GM23338 (cell line): ENCODE measurements around the gene FNDC3A. TPM values are rescaled to one million over a fixed set of nuclear protein-coding genes. Genes with fewer than 3 reads are reported as not detected.

Experiments used
- ATAC-seq: fragments of 200-7000 bp; cut with Tn5 transposase; 3 replicates; pipeline ENCODE4 v1.9.1; 2020
- DNase-seq: peaks from one replicate; pipeline ENCODE4 v3.0.0-alpha.2; 2015; ENCODE audit warnings: low spot score
- H2AFZ ChIP-seq: fragments of 200-600 bp; sonication (generic); 2 replicates; pipeline ENCODE4 v1.8.0; 2016; ENCODE audit warnings: antibody characterized with exemption, mild to moderate bottlenecking, moderate library complexity
- H3F3A ChIP-seq: fragments of 200-600 bp; sonication (generic); replicated peaks from 2 replicates; pipeline ENCODE4 v1.8.0; 2017; ENCODE audit warnings: antibody characterized with exemption, mixed run types, low read depth
- H3K27ac ChIP-seq: fragments of 200-600 bp; sonication (generic); 2 replicates; pipeline ENCODE4 v1.6.1; 2016; ENCODE audit warnings: low read depth
- H3K27me3 ChIP-seq: fragments of 200-600 bp; sonication (generic); 2 replicates; pipeline ENCODE4 v1.8.0; 2016; ENCODE audit warnings: mild to moderate bottlenecking, mixed run types, moderate library complexity; ENCODE audit not compliant: insufficient read depth
- H3K36me3 ChIP-seq: fragments of 200-600 bp; sonication (generic); 2 replicates; pipeline ENCODE4 v1.8.0; 2016; ENCODE audit warnings: mild to moderate bottlenecking; ENCODE audit not compliant: insufficient read depth
- H3K4me1 ChIP-seq: fragments of 200-600 bp; sonication (generic); 2 replicates; pipeline ENCODE4 v1.8.0; 2016; ENCODE audit warnings: mild to moderate bottlenecking, moderate library complexity; ENCODE audit not compliant: insufficient read depth
- H3K4me2 ChIP-seq: fragments of 200-600 bp; sonication (generic); 2 replicates; pipeline ENCODE4 v1.7.1; 2017; ENCODE audit warnings: mixed run types
- H3K4me3 ChIP-seq: fragments of 200-600 bp; sonication (generic); 2 replicates; pipeline ENCODE4 v1.6.1; 2016; ENCODE audit warnings: mixed run types
- H3K79me2 ChIP-seq: fragments of 200-600 bp; sonication (generic); replicated peaks from 2 replicates; pipeline ENCODE4 v1.8.0; 2017; ENCODE audit warnings: mild to moderate bottlenecking; ENCODE audit not compliant: insufficient read depth
- H3K9me2 ChIP-seq: fragments of 200-600 bp; sonication (generic); 2 replicates; pipeline ENCODE4 v1.8.0; 2017; ENCODE audit not compliant: insufficient read depth
- H4K20me1 ChIP-seq: fragments of 200-600 bp; sonication (generic); replicated peaks from 2 replicates; pipeline ENCODE4 v1.8.0; 2017; ENCODE audit warnings: mild to moderate bottlenecking; ENCODE audit not compliant: insufficient read depth
- H3K27ac Mint-ChIP-seq: 2 replicates; pipeline ENCODE4 v1.8.0; 2020; ENCODE audit warnings: inconsistent platforms, mild to moderate bottlenecking, moderate library complexity, mixed read lengths
- H3K27me3 Mint-ChIP-seq: 3 replicates; pipeline ENCODE4 v1.8.0; 2022; ENCODE audit warnings: low read depth, mild to moderate bottlenecking, moderate library complexity, mixed read lengths, inconsistent platforms; ENCODE audit not compliant: insufficient read depth, poor library complexity
- H3K36me3 Mint-ChIP-seq: 3 replicates; pipeline ENCODE4 v1.8.0; 2021; ENCODE audit warnings: low read depth, mild to moderate bottlenecking, inconsistent platforms, moderate library complexity, mixed read lengths
- H3K4me1 Mint-ChIP-seq: 3 replicates; pipeline ENCODE4 v1.8.0; 2020; ENCODE audit warnings: mild to moderate bottlenecking, inconsistent platforms, mixed read lengths
- H3K4me3 Mint-ChIP-seq: 3 replicates; pipeline ENCODE4 v1.8.0; 2021; ENCODE audit warnings: moderate library complexity, mild to moderate bottlenecking, inconsistent platforms, mixed read lengths
- H3K9me3 Mint-ChIP-seq: 3 replicates; pipeline ENCODE4 v1.8.0; 2020; ENCODE audit warnings: moderate library complexity, mild to moderate bottlenecking, inconsistent platforms, mixed read lengths
- CREB1 ChIP-seq: fragments of 250-450 bp; sonication (Bioruptor Pico); IDR thresholded peaks from 2 replicates; pipeline ENCODE4 v1.5.0; 2020; ENCODE audit warnings: low read depth, mild to moderate bottlenecking, moderate library complexity
- CTCF ChIP-seq, 2 experiments: fragments of 200-600 bp in 1 of 2; sonication (generic) in 1 of 2; conservative IDR thresholded peaks; 2 replicates each; pipeline versions ENCODE4 v1.5.1 to v1.6.1; 2016 to 2017; ENCODE audit warnings: antibody characterized with exemption in 2 of 2, low read depth in 2 of 2, mild to moderate bottlenecking in 2 of 2, moderate library complexity in 1 of 2
- ETS1 ChIP-seq: IDR thresholded peaks from 2 replicates; pipeline ENCODE4 v1.6.1; 2016; ENCODE audit warnings: antibody characterized with exemption
- EZH2 ChIP-seq: fragments of 200-600 bp; sonication (generic); IDR thresholded peaks from one replicate; pipeline ENCODE4 v1.8.0; 2017; ENCODE audit warnings: antibody characterized with exemption, mild to moderate bottlenecking, low read depth; ENCODE audit not compliant: unreplicated experiment
- JUNB ChIP-seq: IDR thresholded peaks from one replicate; pipeline ENCODE4 v1.6.1; 2016; ENCODE audit warnings: antibody characterized with exemption; ENCODE audit not compliant: unreplicated experiment
- NANOG ChIP-seq: IDR thresholded peaks from 2 replicates; pipeline ENCODE4 v1.6.1; 2016; ENCODE audit warnings: antibody characterized with exemption, borderline replicate concordance
- POLR2AphosphoS5 ChIP-seq: IDR thresholded peaks from 2 replicates; pipeline ENCODE4 v1.6.1; 2016; ENCODE audit warnings: antibody characterized with exemption, low read depth
- STAT1 ChIP-seq: IDR thresholded peaks from one replicate; pipeline ENCODE4 v1.6.1; 2016; ENCODE audit warnings: antibody characterized with exemption; ENCODE audit not compliant: unreplicated experiment
- ZNF114 ChIP-seq: fragments of 250-450 bp; sonication (Bioruptor Pico); IDR thresholded peaks from 2 replicates; pipeline ENCODE4 v1.5.0; 2020; ENCODE audit warnings: mild to moderate bottlenecking, moderate library complexity
- ZNF331 ChIP-seq: fragments of 250-450 bp; sonication (Bioruptor Pico); IDR thresholded peaks from 2 replicates; pipeline ENCODE4 v1.5.0; 2020; ENCODE audit warnings: low read depth, mild to moderate bottlenecking, moderate library complexity
- polyA plus RNA-seq: library from polyadenylated mRNA; unstranded; fragments of >200 nt; fragmentation: Nextera tagmentation; extraction: Ambion mirVana; gene quantifications from 2 replicates; pipeline ENCODE4 v1.2.1, GENCODE V29; 2016
- total RNA-seq: library from RNA; depleted of rRNA; stranded (reverse); fragments of >200 nt; shearing (Covaris generic); gene quantifications from 2 replicates; pipeline ENCODE4 v1.2.3, GENCODE V29; 2014
- TF ChIP-seq, protein P1 (sequence below): fragments of 250-450 bp; sonication (Bioruptor Pico); IDR thresholded peaks from 2 replicates; pipeline ENCODE4 v1.5.0; 2020; ENCODE audit warnings: mild to moderate bottlenecking, moderate library complexity

The FNDC3A gene
- total and polyA plus RNA-seq, 2 experiments from 2014 or later, result 10.3 to 31.1 TPM

- TF ChIP-seq ETS1, result no peak
- TF ChIP-seq CREB1 (CRISPR knock-in tag), result no peak
- TF ChIP-seq JUNB, result no peak
- no peak for TF ChIP-seq ZNF331 (CRISPR knock-in tag)
- TF ChIP-seq EZH2, result no peak
- TF ChIP-seq POLR2AphosphoS5, result no peak
- no peak for TF ChIP-seq CTCF (conservative IDR thresholded peaks at IDR 0.05; ENCODE audit: low read depth in 2 of 2)
- TF ChIP-seq NANOG, result no peak
- no peaks in the 10 kb centered on the region; the same call in 2 of the 3 replicates for H3K9me3 Mint-ChIP-seq
- no peaks in the 10 kb centered on the region for H3K27me3 ChIP-seq
- H3K4me3 Mint-ChIP-seq, result no peak overlapping the region
- no peak overlapping the region for H3K27ac ChIP-seq
- peaks cover 15% of the 10 kb centered on the region for H3K79me2 ChIP-seq
- no peaks in the 10 kb centered on the region for H3K4me1 ChIP-seq
- DNase-seq (no peak), ATAC-seq (no peak)
- H4K20me1 ChIP-seq, result no peaks in the 10 kb centered on the region
- no peak overlapping the region for H3K4me2 ChIP-seq
- no peaks in the 10 kb centered on the region for H3K9me2 ChIP-seq
- H3K4me1 Mint-ChIP-seq, result no peaks in the 10 kb centered on the region
- no peak overlapping the region for H3K27ac Mint-ChIP-seq
- H3F3A ChIP-seq, result no peaks in the 10 kb centered on the region
- no peak overlapping the region for H3K4me3 ChIP-seq
- peaks cover 4% of the 10 kb centered on the region; the same call in 2 of the 3 replicates for H3K36me3 Mint-ChIP-seq
- no peaks in the 10 kb centered on the region for H3K36me3 ChIP-seq
- H3K27me3 Mint-ChIP-seq, result peaks cover 1% of the 10 kb centered on the region
- no peak overlapping the region for H2AFZ ChIP-seq
These were observed 69.1 kb downstream of the FNDC3A start for GRCh38 chr13:49044836-49045235.

GRCh38 chr13:49046002-49046401 lies 70.3 kb downstream of the FNDC3A start:
- no peak overlapping the region for H3K4me3 ChIP-seq
- H2AFZ ChIP-seq, result no peak overlapping the region
- no peak overlapping the region for H3K27ac ChIP-seq
- H3K4me1 ChIP-seq, result no peaks in the 10 kb centered on the region
- H3F3A ChIP-seq, result no peaks in the 10 kb centered on the region
- H3K9me2 ChIP-seq, result no peaks in the 10 kb centered on the region
- DNase-seq, result no peak
- H3K79me2 ChIP-seq, result peaks cover 24% of the 10 kb centered on the region
- no peaks in the 10 kb centered on the region for H3K27me3 ChIP-seq
- Mint-ChIP-seq H3K4me1 (no peaks in the 10 kb centered on the region; the same call in 2 of the 3 replicates), H3K9me3 (no peaks in the 10 kb centered on the region; the same call in 1 of the 3 replicates), H3K27ac (no peak overlapping the region), H3K4me3 (no peak overlapping the region), H3K36me3 (peaks cover 4% of the 10 kb centered on the region; the same call in 2 of the 3 replicates), H3K27me3 (peaks cover 1% of the 10 kb centered on the region)
- no peaks in the 10 kb centered on the region for H4K20me1 ChIP-seq
- no peak for ATAC-seq
- H3K36me3 ChIP-seq, result no peaks in the 10 kb centered on the region
- H3K4me2 ChIP-seq, result no peak overlapping the region
- TF ChIP-seq STAT1 (no peak), ZNF114 (CRISPR knock-in tag) (no peak), JUNB (no peak), POLR2AphosphoS5 (no peak), CREB1 (CRISPR knock-in tag) (no peak), EZH2 (no peak), ETS1 (no peak)
- TF ChIP-seq, protein P1, sequence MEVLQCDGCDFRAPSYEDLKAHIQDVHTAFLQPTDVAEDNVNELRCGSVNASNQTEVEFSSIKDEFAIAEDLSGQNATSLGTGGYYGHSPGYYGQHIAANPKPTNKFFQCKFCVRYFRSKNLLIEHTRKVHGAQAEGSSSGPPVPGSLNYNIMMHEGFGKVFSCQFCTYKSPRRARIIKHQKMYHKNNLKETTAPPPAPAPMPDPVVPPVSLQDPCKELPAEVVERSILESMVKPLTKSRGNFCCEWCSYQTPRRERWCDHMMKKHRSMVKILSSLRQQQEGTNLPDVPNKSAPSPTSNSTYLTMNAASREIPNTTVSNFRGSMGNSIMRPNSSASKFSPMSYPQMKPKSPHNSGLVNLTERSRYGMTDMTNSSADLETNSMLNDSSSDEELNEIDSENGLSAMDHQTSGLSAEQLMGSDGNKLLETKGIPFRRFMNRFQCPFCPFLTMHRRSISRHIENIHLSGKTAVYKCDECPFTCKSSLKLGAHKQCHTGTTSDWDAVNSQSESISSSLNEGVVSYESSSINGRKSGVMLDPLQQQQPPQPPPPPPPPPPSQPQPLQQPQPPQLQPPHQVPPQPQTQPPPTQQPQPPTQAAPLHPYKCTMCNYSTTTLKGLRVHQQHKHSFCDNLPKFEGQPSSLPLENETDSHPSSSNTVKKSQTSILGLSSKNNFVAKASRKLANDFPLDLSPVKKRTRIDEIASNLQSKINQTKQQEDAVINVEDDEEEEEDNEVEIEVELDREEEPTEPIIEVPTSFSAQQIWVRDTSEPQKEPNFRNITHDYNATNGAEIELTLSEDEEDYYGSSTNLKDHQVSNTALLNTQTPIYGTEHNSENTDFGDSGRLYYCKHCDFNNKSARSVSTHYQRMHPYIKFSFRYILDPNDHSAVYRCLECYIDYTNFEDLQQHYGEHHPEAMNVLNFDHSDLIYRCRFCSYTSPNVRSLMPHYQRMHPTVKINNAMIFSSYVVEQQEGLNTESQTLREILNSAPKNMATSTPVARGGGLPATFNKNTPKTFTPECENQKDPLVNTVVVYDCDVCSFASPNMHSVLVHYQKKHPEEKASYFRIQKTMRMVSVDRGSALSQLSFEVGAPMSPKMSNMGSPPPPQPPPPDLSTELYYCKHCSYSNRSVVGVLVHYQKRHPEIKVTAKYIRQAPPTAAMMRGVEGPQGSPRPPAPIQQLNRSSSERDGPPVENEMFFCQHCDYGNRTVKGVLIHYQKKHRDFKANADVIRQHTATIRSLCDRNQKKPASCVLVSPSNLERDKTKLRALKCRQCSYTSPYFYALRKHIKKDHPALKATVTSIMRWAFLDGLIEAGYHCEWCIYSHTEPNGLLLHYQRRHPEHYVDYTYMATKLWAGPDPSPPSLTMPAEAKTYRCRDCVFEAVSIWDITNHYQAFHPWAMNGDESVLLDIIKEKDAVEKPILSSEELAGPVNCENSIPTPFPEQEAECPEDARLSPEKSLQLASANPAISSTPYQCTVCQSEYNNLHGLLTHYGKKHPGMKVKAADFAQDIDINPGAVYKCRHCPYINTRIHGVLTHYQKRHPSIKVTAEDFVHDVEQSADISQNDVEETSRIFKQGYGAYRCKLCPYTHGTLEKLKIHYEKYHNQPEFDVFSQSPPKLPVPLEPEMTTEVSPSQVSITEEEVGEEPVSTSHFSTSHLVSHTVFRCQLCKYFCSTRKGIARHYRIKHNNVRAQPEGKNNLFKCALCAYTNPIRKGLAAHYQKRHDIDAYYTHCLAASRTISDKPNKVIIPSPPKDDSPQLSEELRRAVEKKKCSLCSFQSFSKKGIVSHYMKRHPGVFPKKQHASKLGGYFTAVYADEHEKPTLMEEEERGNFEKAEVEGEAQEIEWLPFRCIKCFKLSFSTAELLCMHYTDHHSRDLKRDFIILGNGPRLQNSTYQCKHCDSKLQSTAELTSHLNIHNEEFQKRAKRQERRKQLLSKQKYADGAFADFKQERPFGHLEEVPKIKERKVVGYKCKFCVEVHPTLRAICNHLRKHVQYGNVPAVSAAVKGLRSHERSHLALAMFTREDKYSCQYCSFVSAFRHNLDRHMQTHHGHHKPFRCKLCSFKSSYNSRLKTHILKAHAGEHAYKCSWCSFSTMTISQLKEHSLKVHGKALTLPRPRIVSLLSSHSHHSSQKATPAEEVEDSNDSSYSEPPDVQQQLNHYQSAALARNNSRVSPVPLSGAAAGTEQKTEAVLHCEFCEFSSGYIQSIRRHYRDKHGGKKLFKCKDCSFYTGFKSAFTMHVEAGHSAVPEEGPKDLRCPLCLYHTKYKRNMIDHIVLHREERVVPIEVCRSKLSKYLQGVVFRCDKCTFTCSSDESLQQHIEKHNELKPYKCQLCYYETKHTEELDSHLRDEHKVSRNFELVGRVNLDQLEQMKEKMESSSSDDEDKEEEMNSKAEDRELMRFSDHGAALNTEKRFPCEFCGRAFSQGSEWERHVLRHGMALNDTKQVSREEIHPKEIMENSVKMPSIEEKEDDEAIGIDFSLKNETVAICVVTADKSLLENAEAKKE, result no peak
